ENCODE results near the gene CGN. TPM values are rescaled to one million over a fixed set of nuclear protein-coding genes. Genes with fewer than 3 reads are reported as not detected.

The CGN gene
- total RNA-seq, 1 donor from 2014 or later = 0.52 TPM

- peaks cover 31% of the 10 kb centered on the region for H3K27me3 ChIP-seq (ENCODE audit: low read depth)
- DNase-seq = no peak
- peak overlapping the region; percentile 86 for H3K4me3 ChIP-seq
- no peak for TF ChIP-seq CTCF (IDR thresholded peaks at IDR 0.05; ENCODE audit: borderline replicate concordance)
- intact Hi-C loops (cut with micrococcal nuclease) = loop anchor here (10.0 kb wide), 1 partner anchor 46 kb away; no protein-coding TSS in a partner anchor
- H3K9me3 ChIP-seq (replicated peaks) = no peaks in the 10 kb centered on the region
- peaks cover 25% of the 10 kb centered on the region for H3K4me1 ChIP-seq
- H3K36me3 ChIP-seq = no peaks in the 10 kb centered on the region
- H3K27ac ChIP-seq (replicated peaks) = peak overlapping the region; percentile 48
Observed at GRCh38 chr1:151510614-151510956, 602 bp upstream of the CGN start.

- no peak for DNase-seq
- intact Hi-C loops (cut with micrococcal nuclease) = loop anchor here (10.0 kb wide), 1 partner anchor 47 kb away; no protein-coding TSS in a partner anchor
- no peak for TF ChIP-seq CTCF (IDR thresholded peaks at IDR 0.05; ENCODE audit: borderline replicate concordance)
- Histone ChIP-seq H3K4me1 (peaks cover 25% of the 10 kb centered on the region), H3K9me3 (replicated peaks) (no peaks in the 10 kb centered on the region), H3K27me3 (ENCODE audit: low read depth) (peaks cover 41% of the 10 kb centered on the region), H3K4me3 (peak overlapping the region; percentile 86), H3K36me3 (no peaks in the 10 kb centered on the region), H3K27ac (replicated peaks) (no peak overlapping the region)
Observed at GRCh38 chr1:151511636-151512215, 539 bp downstream of the CGN start.

DNA sequence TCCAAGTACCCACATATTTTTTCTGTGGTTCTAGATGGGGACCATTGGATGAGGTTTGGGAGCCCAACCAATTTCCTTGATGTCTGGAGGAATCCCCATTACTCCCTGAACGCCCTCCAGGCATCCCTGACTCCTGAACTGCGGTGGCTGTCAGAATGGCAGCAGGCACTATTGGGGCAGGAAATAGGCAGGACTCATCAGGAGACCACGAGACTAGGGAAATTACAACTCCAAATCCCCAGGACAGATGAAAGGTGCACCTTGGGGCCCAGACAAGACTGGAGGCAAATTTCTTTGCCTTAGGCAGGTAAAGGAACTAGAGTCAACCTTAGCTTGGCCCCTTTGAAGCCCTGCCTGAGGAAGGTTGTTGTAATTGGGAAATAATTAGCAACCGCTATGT, 1.1 kb downstream of the CGN start:
- intact Hi-C loops (cut with micrococcal nuclease) = loop anchor here (10.0 kb wide), 1 partner anchor 48 kb away; no protein-coding TSS in a partner anchor
- H3K36me3 ChIP-seq = no peaks in the 10 kb centered on the region
- peak overlapping the region; percentile 86 for H3K4me3 ChIP-seq
- no peak for TF ChIP-seq CTCF (IDR thresholded peaks at IDR 0.05; ENCODE audit: borderline replicate concordance)
- H3K4me1 ChIP-seq = peaks cover 25% of the 10 kb centered on the region
- H3K9me3 ChIP-seq (replicated peaks) = no peaks in the 10 kb centered on the region
- H3K27ac ChIP-seq (replicated peaks) = no peak overlapping the region
- peaks cover 41% of the 10 kb centered on the region for H3K27me3 ChIP-seq (ENCODE audit: low read depth)
- no peak for DNase-seq

- no peak overlapping the region for H3K4me3 ChIP-seq
- H3K36me3 ChIP-seq = no peaks in the 10 kb centered on the region
- DNase-seq = no peak
- intact Hi-C loops (cut with micrococcal nuclease) = loop anchor here (10.0 kb wide), 1 partner anchor 48 kb away; no protein-coding TSS in a partner anchor
- no peak for TF ChIP-seq CTCF (IDR thresholded peaks at IDR 0.05; ENCODE audit: borderline replicate concordance)
- peaks cover 41% of the 10 kb centered on the region for H3K27me3 ChIP-seq (ENCODE audit: low read depth)
- no peak overlapping the region for H3K27ac ChIP-seq (replicated peaks)
- peaks cover 25% of the 10 kb centered on the region for H3K4me1 ChIP-seq
- H3K9me3 ChIP-seq (replicated peaks) = no peaks in the 10 kb centered on the region
Observed at GRCh38 chr1:151512801-151513625, 1.8 kb downstream of the CGN start.

GRCh38 chr1:151513626-151514121, 2.5 kb downstream of the CGN start:
- Histone ChIP-seq H3K4me3 (no peak overlapping the region), H3K36me3 (no peaks in the 10 kb centered on the region), H3K27me3 (ENCODE audit: low read depth) (peaks cover 41% of the 10 kb centered on the region), H3K4me1 (peaks cover 25% of the 10 kb centered on the region), H3K27ac (replicated peaks) (no peak overlapping the region), H3K9me3 (replicated peaks) (no peaks in the 10 kb centered on the region)
- no peak for TF ChIP-seq CTCF (IDR thresholded peaks at IDR 0.05; ENCODE audit: borderline replicate concordance)
- intact Hi-C loops (cut with micrococcal nuclease) = loop anchor here (10.0 kb wide), 1 partner anchor 49 kb away; no protein-coding TSS in a partner anchor
- no peak for DNase-seq
